Adrenal gland (tissue), 12 donors: ENCODE measurements around the gene DOCK10. TPM values are rescaled to one million over a fixed set of nuclear protein-coding genes. Genes with fewer than 3 reads are reported as not detected.

Source experiments
- DNase-seq, 7 donors: peaks; one replicate each; pipeline ENCODE4 v3.0.0-alpha.2; 2019 to 2020
- H3K27ac ChIP-seq, 5 donors: fragments of 200-600 bp; sonication (generic) in 4 of 5; 1 replicate in 3 of 5; 2 replicates in 2 of 5; pipeline versions ENCODE4 v1.5.1 to v1.8.0; 2016 to 2020; ENCODE audit warnings: mild to moderate bottlenecking in 1 of 5
- H3K27me3 ChIP-seq: fragments of 200-600 bp; 2 replicates; pipeline ENCODE4 v1.8.0; 2021
- H3K36me3 ChIP-seq, 2 donors: fragments of 200-600 bp; replicated peaks in 1 of 2; 1 replicate in 1 of 2; 2 replicates in 1 of 2; pipeline versions ENCODE4 v1.5.1 to v1.8.0; 2018 to 2022
- H3K4me1 ChIP-seq, 2 donors: fragments of 200-600 bp; replicated peaks in 1 of 2; 1 replicate in 1 of 2; 2 replicates in 1 of 2; pipeline versions ENCODE4 v1.5.1 to v1.8.0; 2018 to 2021
- H3K4me3 ChIP-seq, 4 donors: fragments of 200-600 bp; sonication (generic) in 3 of 4; one replicate each; pipeline ENCODE4 v1.5.1; 2016 to 2018
- H3K9me3 ChIP-seq, 3 donors: fragments of 200-600 bp; sonication (generic) in 1 of 3; replicated peaks in 1 of 3; 1 replicate in 2 of 3; 2 replicates in 1 of 3; pipeline versions ENCODE4 v1.5.1 to v1.8.0; 2016 to 2021
- CTCF ChIP-seq, 6 experiments: fragments of 450-650 bp in 4 of 6; fragments of 200-600 bp in 2 of 6; sonication (generic) in 1 of 6; IDR thresholded peaks; 1 replicate in 5 of 6; 2 replicates in 1 of 6; pipeline versions ENCODE4 v1.5.1 to v1.8.0; 2016 to 2021; ENCODE audit warnings: antibody characterized with exemption in 6 of 6, mild to moderate bottlenecking in 2 of 6, moderate library complexity in 1 of 6
- POLR2A ChIP-seq, 2 donors: fragments of 450-650 bp; IDR thresholded peaks; one replicate each; pipeline ENCODE4 v1.6.1; 2017; ENCODE audit warnings: antibody characterized with exemption in 2 of 2, mild to moderate bottlenecking in 2 of 2, moderate library complexity in 1 of 2
- WGBS, 4 donors: extraction: QIAGEN DNeasy Blood & Tissue Kit in 2 of 4; methylation state at CpG; one replicate each; pipeline versions ENCODE4 v1.1.5 to v1.1.7; 2013 to 2017; 5-methylcytosine and 5-hydroxymethylcytosine counted together
- intact Hi-C, 2 donors: fragments of 100-400 bp; cut with DNase I; formaldehyde crosslinking; loops; one replicate each; pipeline versions ENCODE4 v1.14.1 to v1.15.0; 2022 to 2023
- polyA plus RNA-seq, 3 donors: library from polyadenylated mRNA; stranded (reverse); fragments of 200-250 nt in 2 of 3; fragments of 350-450 nt in 1 of 3; fragmentation: Illumina TruSeq in 1 of 3; extraction: RNeasy Lipid Tissue Mini Kit (QIAGEN cat#74804) in 1 of 3; gene quantifications; one replicate each; pipeline ENCODE4 v1.2.3, GENCODE V29; 2013 to 2014
- total RNA-seq, 9 donors: library from RNA; depleted of rRNA in 4 of 9; stranded (reverse); fragments of >200 nt in 4 of 9; fragments of 120-200 nt in 1 of 9; fragmentation: NEBNext Ultra II Directional in 1 of 9; extraction: Animal tissue kit (Norgen Biotek cat#: 25700) in 1 of 9; gene quantifications; one replicate each; pipeline versions ENCODE4 v1.1.0 to v1.2.4, GENCODE V29; 2013 to 2023
- donor health status: healthy with polysubstance abuse.
- donor health status: Bipolar disorder and iron deficiency.
- donor health status: DM: yes; HTN: yes; CAD: no.
- donor health status: DM: no; HTN: no; CAD: no.
- donor health status: DM: no; HTN: no; CAD: no.
- donor health status: DM: yes; HTN: yes; CAD: no.

The DOCK10 gene
- total and polyA plus RNA-seq, 12 donors = 6.2 to 40.8 (median 20.0) TPM

GRCh38 chr2:225074366-225074765 is 32.1 kb upstream of the DOCK10 start:
- 61 to 85% (median 72%) methylated on average over 5 of the region's 5 CpGs for WGBS, 4 donors
- Histone ChIP-seq H3K9me3 (no peaks in the 10 kb centered on the region), H3K36me3 (no peaks in the 10 kb centered on the region), H3K4me3 (no peak overlapping the region), H3K4me1 (no peaks in the 10 kb centered on the region), H3K27ac (no peak overlapping the region), H3K27me3 (no peaks in the 10 kb centered on the region)
- intact Hi-C loops = no loop called here
- TF ChIP-seq CTCF (IDR thresholded peaks at IDR 0.05) (no peak), POLR2A (IDR thresholded peaks at IDR 0.05) (no peak)
- no peak for DNase-seq

- TF ChIP-seq CTCF (IDR thresholded peaks at IDR 0.05) (no peak), POLR2A (IDR thresholded peaks at IDR 0.05) (no peak)
- no peak for DNase-seq
- 54 to 66% (median 59%) methylated on average over 5 of the region's 5 CpGs for WGBS, 4 donors
- Histone ChIP-seq H3K36me3 (no peaks in the 10 kb centered on the region), H3K4me3 (no peak overlapping the region), H3K27ac (no peak overlapping the region), H3K4me1 (no peaks in the 10 kb centered on the region), H3K9me3 (no peaks in the 10 kb centered on the region), H3K27me3 (no peaks in the 10 kb centered on the region)
- intact Hi-C loops = no loop called here
Observed at GRCh38 chr2:225073198-225073597, 30.9 kb upstream of the DOCK10 start.

GRCh38 chr2:225072444-225072843 is 30.2 kb upstream of the DOCK10 start:
- Histone ChIP-seq H3K27me3 (no peaks in the 10 kb centered on the region), H3K36me3 (no peaks in the 10 kb centered on the region), H3K9me3 (no peaks in the 10 kb centered on the region), H3K27ac (no peak overlapping the region), H3K4me3 (no peak overlapping the region), H3K4me1 (no peaks in the 10 kb centered on the region)
- WGBS, 4 donors = 92 to 96% (median 94%) methylated on average over 2 of the region's 2 CpGs
- TF ChIP-seq CTCF (IDR thresholded peaks at IDR 0.05) = no peak
- TF ChIP-seq POLR2A (IDR thresholded peaks at IDR 0.05) = no peak
- no peak for DNase-seq
- intact Hi-C loops = no loop called here

- Histone ChIP-seq H3K27ac (no peak overlapping the region), H3K36me3 (no peaks in the 10 kb centered on the region), H3K4me1 (no peaks in the 10 kb centered on the region), H3K27me3 (no peaks in the 10 kb centered on the region), H3K9me3 (no peaks in the 10 kb centered on the region), H3K4me3 (no peak overlapping the region)
- DNase-seq = no peak
- WGBS, 4 donors = 81 to 92% (median 82%) methylated on average over 2 of the region's 2 CpGs
- TF ChIP-seq POLR2A (IDR thresholded peaks at IDR 0.05) = no peak
- TF ChIP-seq CTCF (IDR thresholded peaks at IDR 0.05) = no peak
- intact Hi-C loops = no loop called here
Observed at GRCh38 chr2:225070811-225071210, 28.5 kb upstream of the DOCK10 start.
